ENCODE results near the gene MMP20.

DNA sequence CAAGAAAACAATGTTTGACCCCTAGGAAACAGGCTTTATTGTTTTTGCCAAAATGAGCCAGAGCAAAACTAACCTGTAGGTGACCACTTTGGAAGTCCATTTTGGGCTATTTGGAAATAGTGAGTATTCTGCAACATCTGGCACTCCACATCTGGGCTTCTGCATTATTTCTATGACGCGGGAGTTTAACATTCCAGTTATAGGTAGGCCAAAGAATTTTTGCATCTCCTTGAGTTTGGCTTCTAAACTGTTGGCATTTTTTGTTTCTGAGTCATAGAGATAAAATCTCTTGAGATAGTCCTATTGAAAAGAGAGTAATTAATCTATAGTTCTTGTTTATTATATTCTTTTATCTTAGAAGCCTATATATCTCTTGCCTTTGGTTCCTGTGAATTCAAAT lies 97.4 kb downstream of the MMP20 start:
- TF ChIP-seq ZSCAN16 (tag by site-specific recombination; IDR thresholded peaks at IDR 0.05) (no peak), CTCF (tag by site-specific recombination; IDR thresholded peaks at IDR 0.05) (no peak), TCF7L2 (IDR thresholded peaks at IDR 0.05; ENCODE audit: borderline replicate concordance, low read depth, low read length) (no peak), ZNF501 (tag by site-specific recombination; IDR thresholded peaks at IDR 0.05) (no peak)

All from HEK293 (cell line).